GM12872 (cell line): ENCODE results near the gene DYNC1I2.

Experiments
- TF ChIP-seq, protein P1 (sequence below): IDR thresholded peaks from 3 replicates; pipeline ENCODE4 v1.5.1; 2011; ENCODE audit warnings: low read depth, mild to moderate bottlenecking, low read length, moderate library complexity; ENCODE audit not compliant: insufficient read depth

The DYNC1I2 gene

GRCh38 chr2:171670655-171671054 lies 16.6 kb upstream of the DYNC1I2 start:
- TF ChIP-seq, protein P1, sequence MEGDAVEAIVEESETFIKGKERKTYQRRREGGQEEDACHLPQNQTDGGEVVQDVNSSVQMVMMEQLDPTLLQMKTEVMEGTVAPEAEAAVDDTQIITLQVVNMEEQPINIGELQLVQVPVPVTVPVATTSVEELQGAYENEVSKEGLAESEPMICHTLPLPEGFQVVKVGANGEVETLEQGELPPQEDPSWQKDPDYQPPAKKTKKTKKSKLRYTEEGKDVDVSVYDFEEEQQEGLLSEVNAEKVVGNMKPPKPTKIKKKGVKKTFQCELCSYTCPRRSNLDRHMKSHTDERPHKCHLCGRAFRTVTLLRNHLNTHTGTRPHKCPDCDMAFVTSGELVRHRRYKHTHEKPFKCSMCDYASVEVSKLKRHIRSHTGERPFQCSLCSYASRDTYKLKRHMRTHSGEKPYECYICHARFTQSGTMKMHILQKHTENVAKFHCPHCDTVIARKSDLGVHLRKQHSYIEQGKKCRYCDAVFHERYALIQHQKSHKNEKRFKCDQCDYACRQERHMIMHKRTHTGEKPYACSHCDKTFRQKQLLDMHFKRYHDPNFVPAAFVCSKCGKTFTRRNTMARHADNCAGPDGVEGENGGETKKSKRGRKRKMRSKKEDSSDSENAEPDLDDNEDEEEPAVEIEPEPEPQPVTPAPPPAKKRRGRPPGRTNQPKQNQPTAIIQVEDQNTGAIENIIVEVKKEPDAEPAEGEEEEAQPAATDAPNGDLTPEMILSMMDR, result no peak

DNA sequence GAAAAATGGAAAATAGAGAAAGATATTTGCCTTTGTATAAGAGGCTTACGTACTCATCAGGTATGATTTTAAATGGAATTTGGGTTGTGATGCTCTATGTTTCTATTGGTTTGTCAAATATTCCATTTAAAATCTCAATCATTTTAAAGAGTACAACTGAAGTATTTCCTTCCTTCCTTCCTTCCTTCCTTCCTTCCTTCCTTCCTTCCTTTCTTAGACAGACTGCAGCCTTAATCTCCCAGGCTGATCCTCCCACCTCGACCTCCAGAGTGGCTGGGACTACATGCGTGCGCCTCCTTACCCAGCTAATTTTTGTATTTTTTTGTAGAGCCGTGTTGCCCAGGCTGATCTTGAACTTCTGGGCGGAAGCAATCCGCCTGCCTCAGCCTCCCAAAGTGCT lies 15.4 kb upstream of the DYNC1I2 start:
- TF ChIP-seq, protein P1, result no peak

- TF ChIP-seq, protein P1, result no peak
Observed at GRCh38 chr2:171673905-171674304, 13.4 kb upstream of the DYNC1I2 start.

- TF ChIP-seq, protein P1, result no peak
Observed at GRCh38 chr2:171675810-171676345, 11.4 kb upstream of the DYNC1I2 start.

DNA sequence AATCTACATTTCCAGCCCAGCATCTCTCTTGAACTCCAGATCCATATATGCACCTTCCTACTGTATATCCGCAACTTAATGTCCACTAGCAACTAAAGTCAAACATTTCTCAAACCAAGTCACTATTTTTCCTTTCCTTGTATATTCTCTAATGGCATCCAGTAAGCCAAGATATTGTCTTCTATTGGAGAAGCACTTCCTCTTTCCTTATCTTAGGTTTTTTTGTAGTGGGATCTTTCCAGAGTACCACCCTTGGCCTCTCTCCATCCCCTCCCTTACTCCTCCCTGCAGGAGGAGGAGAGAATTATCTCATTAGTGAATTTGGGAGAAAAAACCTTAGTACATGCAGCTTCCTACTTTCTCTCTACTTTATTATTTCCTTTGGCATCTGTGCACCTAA lies 8.7 kb upstream of the DYNC1I2 start:
- TF ChIP-seq, protein P1, result no peak

DNA sequence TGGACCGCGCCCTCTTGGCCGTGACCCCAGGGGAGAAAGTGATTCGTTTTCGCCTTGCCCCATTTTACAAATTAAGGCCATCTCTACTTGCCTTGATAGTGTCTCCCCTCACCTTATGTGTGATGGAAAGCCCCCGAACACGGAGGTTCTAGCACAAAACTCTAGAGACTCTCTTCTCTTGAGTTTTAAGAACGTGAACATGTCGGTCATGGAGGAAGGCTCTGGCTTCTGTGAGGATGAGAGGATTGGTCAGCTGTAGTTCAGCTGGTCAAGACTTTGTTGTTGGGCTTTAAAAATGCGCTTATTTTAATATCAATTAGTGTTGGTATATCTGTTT lies 828 bp downstream of the DYNC1I2 start:
- TF ChIP-seq, protein P1, result no peak

- TF ChIP-seq, protein P1, result no peak
Observed at GRCh38 chr2:171692331-171692730, 5.1 kb downstream of the DYNC1I2 start.
